ENCODE measurements around the gene SDK1. TPM values are rescaled to one million over a fixed set of nuclear protein-coding genes. Genes with fewer than 3 reads are reported as not detected.
"Not testable (repeated sequence)": the region's sequence is repeated elsewhere in the genome, so short reads cannot be mapped to it uniquely, and the experiment has no call there.

SDK1 gene
- total and polyA plus RNA-seq, 11 donors, result 2.2 to 5.8 (median 3.4) TPM

DNA sequence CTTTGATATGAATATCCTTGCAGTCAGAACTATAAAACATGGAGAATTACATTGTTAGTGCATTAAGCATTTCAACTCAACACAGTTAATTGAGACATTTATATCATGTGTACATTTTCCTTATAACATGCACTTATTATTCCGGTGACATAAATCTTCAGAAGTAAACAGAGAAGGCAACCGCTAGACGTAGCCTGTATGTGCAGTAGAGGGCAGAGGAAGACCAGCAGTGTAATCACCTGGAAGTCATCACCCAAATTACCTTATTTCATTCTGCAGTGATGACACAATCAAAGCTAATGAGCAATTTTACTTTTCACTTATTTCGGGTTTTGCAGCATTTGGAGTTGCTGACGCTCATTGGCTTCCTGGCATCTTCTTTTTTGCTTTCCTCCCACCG is 394.6 kb downstream of the SDK1 start:
- H3K27ac ChIP-seq, result no peak overlapping the region
- H3K27me3 ChIP-seq, result no peaks in the 10 kb centered on the region
- H3K4me1 ChIP-seq, result no peaks in the 10 kb centered on the region
- intact Hi-C loops (cut with DNase I), result no loop called here
- ATAC-seq (no peak), DNase-seq (no peak)
- WGBS, 4 donors, result 86 to 90% (median 87%) methylated on average over 6 of the region's 6 CpGs
- no peak overlapping the region for H3K4me3 ChIP-seq
- TF ChIP-seq CTCF (IDR thresholded peaks at IDR 0.05), result peak in 3 of 12 donors; percentile 7 to 16 (median 12)
- TF ChIP-seq POLR2A (IDR thresholded peaks at IDR 0.05), result no peak
- no peaks in the 10 kb centered on the region for H3K36me3 ChIP-seq
- H3K9me3 ChIP-seq, result no peaks in the 10 kb centered on the region

DNA sequence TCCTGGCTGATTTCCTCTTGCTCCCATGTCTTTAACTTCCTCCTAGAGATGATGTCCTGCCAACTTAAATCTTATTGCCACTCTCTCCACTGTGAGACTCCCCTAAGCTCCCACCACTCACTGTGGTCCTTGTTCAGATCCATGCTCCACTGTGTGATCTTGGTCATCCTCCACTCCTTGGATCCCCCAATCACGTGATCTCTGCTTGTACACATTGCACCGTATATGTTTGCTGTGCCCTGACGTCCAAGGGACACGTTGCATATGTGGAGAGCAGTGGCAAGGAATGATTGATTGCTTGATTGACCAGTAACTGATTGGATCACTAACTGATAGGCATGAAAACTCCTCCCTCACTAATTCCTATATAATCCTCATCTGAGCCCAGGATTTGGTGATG is 395.1 kb downstream of the SDK1 start:
- no peaks in the 10 kb centered on the region for H3K27me3 ChIP-seq
- H3K9me3 ChIP-seq, result no peaks in the 10 kb centered on the region
- DNase-seq (no peak), ATAC-seq (no peak)
- no peak overlapping the region for H3K27ac ChIP-seq
- 82 to 90% (median 85%) methylated on average over 4 of the region's 4 CpGs for WGBS, 4 donors
- intact Hi-C loops (cut with DNase I), result no loop called here
- H3K4me1 ChIP-seq, result no peaks in the 10 kb centered on the region
- H3K4me3 ChIP-seq, result no peak overlapping the region
- TF ChIP-seq POLR2A (IDR thresholded peaks at IDR 0.05) (no peak), CTCF (IDR thresholded peaks at IDR 0.05) (no peak)
- H3K36me3 ChIP-seq, result no peaks in the 10 kb centered on the region

DNA sequence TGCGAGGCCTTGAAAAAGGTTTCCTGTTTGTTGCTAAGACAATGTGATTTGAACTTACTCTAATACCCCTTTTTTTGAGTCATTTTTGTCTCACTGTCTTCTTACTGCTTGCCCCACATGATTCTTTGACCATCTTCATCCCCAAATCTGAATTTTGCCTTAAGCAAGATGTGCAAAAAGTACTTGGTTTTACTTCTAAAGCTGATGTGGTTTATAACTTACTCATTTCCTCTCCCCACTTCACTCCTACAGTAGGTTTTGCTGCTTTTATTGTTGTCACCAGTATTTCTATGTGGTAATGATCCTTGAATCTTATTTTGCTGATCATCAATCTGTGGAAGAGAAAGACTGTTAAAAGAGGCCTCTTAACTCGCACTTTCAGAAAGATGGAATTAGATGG is 396.4 kb downstream of the SDK1 start:
- DNase-seq (no peak), ATAC-seq (no peak)
- Histone ChIP-seq H3K27ac (no peak overlapping the region), H3K27me3 (no peaks in the 10 kb centered on the region), H3K36me3 (no peaks in the 10 kb centered on the region), H3K4me1 (no peaks in the 10 kb centered on the region), H3K4me3 (no peak overlapping the region), H3K9me3 (no peaks in the 10 kb centered on the region)
- TF ChIP-seq POLR2A (IDR thresholded peaks at IDR 0.05), result no peak
- no peak for TF ChIP-seq CTCF (IDR thresholded peaks at IDR 0.05)
- intact Hi-C loops (cut with DNase I), result no loop called here
- 93 to 96% (median 94%) methylated on average over 2 of the region's 2 CpGs for WGBS, 4 donors

GRCh38 chr7:3705258-3705657 is 404.2 kb downstream of the SDK1 start:
- Histone ChIP-seq H3K27ac (no peak overlapping the region), H3K27me3 (no peaks in the 10 kb centered on the region), H3K4me3 (no peak overlapping the region), H3K9me3 (peaks cover 0 to 28% (median 4%) of the 10 kb centered on the region in 12 donors), H3K36me3 (no peaks in the 10 kb centered on the region), H3K4me1 (no peaks in the 10 kb centered on the region)
- no peak for TF ChIP-seq POLR2A (IDR thresholded peaks at IDR 0.05)
- TF ChIP-seq CTCF (IDR thresholded peaks at IDR 0.05), result no peak
- intact Hi-C loops (cut with DNase I), result no loop called here
- 93 to 100% (median 95%) methylated on average over 1 of the region's 1 CpG for WGBS, 4 donors
- ATAC-seq (no peak), DNase-seq (no peak)

GRCh38 chr7:3706091-3706490 is 405.0 kb downstream of the SDK1 start:
- WGBS, 4 donors, result 86 to 96% (median 91%) methylated on average over 2 of the region's 2 CpGs
- intact Hi-C loops (cut with DNase I); DNase-seq; H3K36me3 ChIP-seq; ATAC-seq; H3K27me3 ChIP-seq; H3K27ac ChIP-seq; H3K4me3 ChIP-seq; H3K4me1 ChIP-seq: not testable (repeated sequence)
- H3K9me3 ChIP-seq, result peaks cover 0 to 28% (median 4%) of the 10 kb centered on the region in 12 donors
